H54 (cell line): ENCODE measurements around the gene KLHL29.

Experiments used
- DNase-seq: peaks from one replicate; pipeline ENCODE4 v3.0.0; 2011; ENCODE audit warnings: low spot score, mixed read lengths; ENCODE audit not compliant: insufficient read length
- FAIRE-seq: peaks from 3 replicates; lab custom pipeline; 2011; peaks lifted over from hg19 to GRCh38; lab: Jason Lieb, UNC
- POLR2A ChIP-seq: IDR thresholded peaks from 2 replicates; pipeline ENCODE4 v1.6.1; 2011; ENCODE audit warnings: low read depth, mild to moderate bottlenecking, low read length

KLHL29 gene

DNA sequence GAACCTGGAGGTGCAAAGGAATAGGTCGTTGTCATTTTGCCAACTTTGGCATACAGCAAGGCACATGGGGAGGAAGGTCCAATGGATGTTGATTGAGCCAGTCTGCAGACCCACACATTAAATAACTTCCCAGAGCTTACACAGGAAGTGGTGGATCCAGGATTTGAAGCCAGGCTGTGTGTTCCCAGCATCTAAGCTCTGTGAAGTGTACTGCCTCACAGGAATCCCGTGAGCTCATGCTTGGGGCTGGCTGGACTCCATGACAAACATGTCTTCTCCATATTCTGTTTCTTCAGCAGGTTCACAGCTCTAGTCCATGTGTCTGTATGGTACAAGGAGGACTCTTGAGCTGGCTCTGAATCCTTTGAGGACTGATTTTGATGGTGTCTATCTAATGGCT, 63.9 kb downstream of the KLHL29 start:
- DNase-seq (no peak), FAIRE-seq (no peak)
- TF ChIP-seq POLR2A: no peak

DNA sequence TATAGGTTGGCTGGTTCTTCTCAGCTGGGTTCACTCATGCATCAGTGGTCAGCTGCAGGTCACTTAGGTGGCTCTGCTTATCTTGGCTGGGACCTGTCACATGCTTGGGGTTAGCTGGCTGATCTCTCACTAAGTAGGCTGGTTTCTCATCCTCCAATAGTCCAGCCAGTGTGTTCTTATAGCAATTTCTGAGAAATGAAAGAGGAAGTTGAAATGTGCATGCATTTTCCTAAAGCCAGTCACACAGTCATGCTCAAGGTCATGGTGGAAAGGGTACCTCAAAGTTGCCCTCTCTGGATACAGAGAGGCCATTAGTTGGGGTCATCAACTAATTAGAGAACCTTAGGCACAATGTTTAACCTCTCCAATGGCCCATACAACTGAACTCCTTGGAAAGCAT, 64.4 kb downstream of the KLHL29 start:
- FAIRE-seq: no peak
- DNase-seq: no peak
- TF ChIP-seq POLR2A: no peak

DNA sequence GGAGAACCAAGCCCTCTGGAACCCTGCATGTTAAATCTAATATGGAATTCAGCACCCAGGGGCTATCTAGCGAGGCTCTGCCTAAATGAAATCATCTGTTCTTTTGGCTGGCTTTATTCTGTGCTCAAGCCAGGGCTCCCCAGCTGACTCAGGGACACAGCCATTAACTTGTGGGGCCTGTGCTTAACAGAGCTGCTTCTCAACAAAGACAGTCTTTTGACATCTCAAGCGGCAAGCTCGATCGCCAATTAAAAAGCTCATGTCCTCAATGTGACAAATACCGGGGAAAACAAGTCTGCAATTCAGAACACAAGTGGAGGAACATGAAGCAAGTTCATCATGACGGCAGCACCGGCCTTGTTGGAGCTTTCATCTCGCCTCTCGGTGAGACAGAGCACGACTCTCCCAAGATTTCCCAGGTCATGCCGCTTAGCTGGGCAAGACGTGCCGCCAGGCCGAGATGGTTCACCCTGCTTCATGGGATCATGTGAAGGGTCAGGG, 64.9 kb downstream of the KLHL29 start:
- DNase-seq: no peak
- no peak for FAIRE-seq
- TF ChIP-seq POLR2A: no peak

DNA sequence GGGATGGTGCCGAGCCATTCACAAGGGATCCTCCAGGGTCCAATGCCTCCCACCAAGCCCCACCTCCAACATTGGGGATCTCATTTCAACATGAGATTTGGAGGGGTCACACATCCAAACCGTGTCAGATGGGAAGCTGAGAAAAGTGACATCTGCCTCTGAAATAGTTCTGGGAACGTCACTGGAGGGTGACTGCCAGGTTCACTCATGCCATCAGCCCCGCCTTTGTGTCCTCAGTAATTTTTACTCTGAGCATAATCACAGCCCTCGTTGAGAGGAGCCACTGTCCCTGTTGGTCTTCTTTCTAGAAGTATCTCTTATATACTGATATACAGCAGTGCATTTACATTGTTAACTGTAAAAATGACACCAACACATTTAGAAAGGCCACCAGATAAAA, 67.4 kb downstream of the KLHL29 start:
- FAIRE-seq: no peak

GRCh38 chr2:23452853-23453420, 68.0 kb downstream of the KLHL29 start:
- no peak for DNase-seq
- no peak for TF ChIP-seq POLR2A

More for the DNA sequence above, 67.4 kb downstream of the KLHL29 start:
- no peak for TF ChIP-seq POLR2A
- DNase-seq: no peak

GRCh38 chr2:23453432-23453831, 68.5 kb downstream of the KLHL29 start:
- no peak for DNase-seq
- FAIRE-seq: no peak
- no peak for TF ChIP-seq POLR2A

More at GRCh38 chr2:23452853-23453420, 68.0 kb downstream of the KLHL29 start:
- no peak for FAIRE-seq

- no peak for TF ChIP-seq POLR2A
- FAIRE-seq (no peak), DNase-seq (no peak)
These were observed 69.0 kb downstream of the KLHL29 start for GRCh38 chr2:23453836-23454460.

DNA sequence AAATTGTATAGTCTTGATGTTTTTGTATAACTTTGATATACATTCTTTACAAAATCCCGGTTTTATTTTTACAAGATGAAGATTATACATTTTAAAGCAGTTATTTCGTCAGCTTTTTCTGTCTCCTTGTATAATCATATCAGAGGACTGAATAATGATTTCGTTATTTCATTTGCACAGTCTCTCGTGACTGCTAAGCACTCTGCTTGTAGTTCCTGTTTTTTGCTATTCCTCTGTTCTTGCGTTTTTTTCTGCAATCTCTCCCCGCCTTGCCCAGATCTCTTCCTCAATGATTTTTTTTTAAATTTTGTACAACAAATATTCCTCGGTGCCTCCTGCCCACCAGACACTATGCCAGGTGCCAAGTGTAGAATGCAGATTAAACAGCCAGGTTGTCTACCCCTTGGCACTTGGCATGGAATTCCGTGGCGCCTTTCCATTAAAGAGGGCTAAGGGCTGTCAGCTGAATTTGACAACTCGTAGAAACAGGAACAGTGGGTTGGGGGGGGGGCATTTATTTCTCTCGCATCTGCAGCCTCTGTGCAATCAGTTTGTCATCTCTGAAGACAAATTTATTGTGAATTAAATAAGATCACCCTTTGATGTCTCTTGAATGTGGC, 69.6 kb downstream of the KLHL29 start:
- DNase-seq: no peak

DNA sequence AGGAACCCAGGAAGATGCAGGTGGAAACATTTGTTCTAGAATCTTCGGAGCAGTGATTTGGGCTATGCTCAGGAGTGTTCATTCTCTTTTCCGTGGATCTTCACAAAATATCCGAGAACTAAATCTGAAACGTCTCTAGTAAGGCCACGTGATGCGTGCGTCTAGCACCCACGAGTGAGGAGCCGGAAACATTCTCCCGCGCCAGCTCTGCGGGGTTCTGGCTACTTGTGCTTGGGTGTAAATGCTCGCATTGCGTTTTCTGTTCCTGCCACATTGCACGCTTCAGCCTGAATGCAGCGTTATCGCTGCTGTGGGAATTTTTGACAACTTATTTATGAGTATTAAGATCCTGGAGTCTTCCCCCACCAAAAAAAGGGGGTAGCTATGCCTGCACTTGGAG, 71.4 kb downstream of the KLHL29 start:
- no peak for TF ChIP-seq POLR2A
- DNase-seq (no peak), FAIRE-seq (no peak)

More for the DNA sequence above, 69.6 kb downstream of the KLHL29 start:
- TF ChIP-seq POLR2A: no peak
- no peak for FAIRE-seq

- TF ChIP-seq POLR2A: no peak
- peak; percentile 35 for DNase-seq
- no peak for FAIRE-seq
These were observed 72.1 kb downstream of the KLHL29 start for GRCh38 chr2:23456881-23457760.

GRCh38 chr2:23457990-23458682, 73.2 kb downstream of the KLHL29 start:
- TF ChIP-seq POLR2A: no peak
- FAIRE-seq (no peak), DNase-seq (no peak)

GRCh38 chr2:23459032-23459431, 74.1 kb downstream of the KLHL29 start:
- DNase-seq (no peak), FAIRE-seq (no peak)
- TF ChIP-seq POLR2A: no peak

- peak; percentile 28 for DNase-seq
- TF ChIP-seq POLR2A: no peak
- FAIRE-seq: no peak
These were observed 75.2 kb downstream of the KLHL29 start for GRCh38 chr2:23460228-23460627.

DNA sequence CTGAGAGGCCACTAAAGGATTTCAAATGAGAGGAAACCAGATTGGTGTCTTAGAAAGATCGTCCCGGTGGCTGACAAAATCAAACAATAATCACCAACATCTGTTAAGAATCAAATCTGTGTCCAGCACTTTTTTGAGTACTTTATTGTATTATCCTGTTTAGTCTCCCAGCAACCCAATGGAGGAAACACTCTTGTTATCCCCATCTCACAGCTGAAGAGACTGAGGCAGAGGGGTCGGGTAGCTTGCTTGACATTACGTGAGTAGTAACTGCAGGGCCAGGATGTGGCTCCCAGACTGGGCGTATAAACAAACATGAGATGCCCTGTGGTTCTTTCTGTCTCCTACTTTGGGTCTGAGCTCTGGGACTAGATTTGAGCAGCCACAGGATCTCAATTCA, 76.0 kb downstream of the KLHL29 start:
- FAIRE-seq: no peak
- no peak for DNase-seq
- no peak for TF ChIP-seq POLR2A
